Esophagus squamous epithelium (tissue), 4 donors: ENCODE data around the gene CCNI.

Source experiments
- POLR2A ChIP-seq, 4 donors: fragments of 450-650 bp; IDR thresholded peaks; one replicate each; pipeline ENCODE4 v1.6.1; 2017; ENCODE audit warnings: antibody characterized with exemption in 4 of 4, mild to moderate bottlenecking in 4 of 4, moderate library complexity in 3 of 4
- TF ChIP-seq, protein P1 (sequence below), 6 experiments: fragments of 450-650 bp in 4 of 6; fragments of 200-600 bp in 2 of 6; sonication (generic) in 2 of 6; IDR thresholded peaks; one replicate each; pipeline ENCODE4 v1.5.1; 2016 to 2019; ENCODE audit warnings: antibody characterized with exemption in 6 of 6, mild to moderate bottlenecking in 4 of 6, moderate library complexity in 4 of 6

DNA sequence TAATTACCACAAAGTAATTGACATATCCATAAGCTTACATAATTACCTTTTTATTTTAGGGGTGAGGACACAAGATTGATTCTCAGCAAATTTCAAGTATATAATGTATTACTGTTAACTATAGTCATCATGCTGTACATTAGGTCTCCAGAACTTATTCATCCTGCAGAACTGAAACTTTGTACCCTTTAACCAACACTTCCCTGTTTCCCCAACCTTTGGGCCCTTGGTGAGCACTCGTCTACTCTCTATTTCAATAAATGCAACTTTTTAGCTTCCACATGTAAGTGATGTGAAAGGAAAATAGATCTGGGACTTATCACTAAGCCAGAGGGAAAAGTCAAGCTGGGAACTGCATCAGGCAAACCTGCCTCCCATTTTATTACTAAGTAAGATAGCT is 47.6 kb upstream of the CCNI start:
- TF ChIP-seq, protein P1, sequence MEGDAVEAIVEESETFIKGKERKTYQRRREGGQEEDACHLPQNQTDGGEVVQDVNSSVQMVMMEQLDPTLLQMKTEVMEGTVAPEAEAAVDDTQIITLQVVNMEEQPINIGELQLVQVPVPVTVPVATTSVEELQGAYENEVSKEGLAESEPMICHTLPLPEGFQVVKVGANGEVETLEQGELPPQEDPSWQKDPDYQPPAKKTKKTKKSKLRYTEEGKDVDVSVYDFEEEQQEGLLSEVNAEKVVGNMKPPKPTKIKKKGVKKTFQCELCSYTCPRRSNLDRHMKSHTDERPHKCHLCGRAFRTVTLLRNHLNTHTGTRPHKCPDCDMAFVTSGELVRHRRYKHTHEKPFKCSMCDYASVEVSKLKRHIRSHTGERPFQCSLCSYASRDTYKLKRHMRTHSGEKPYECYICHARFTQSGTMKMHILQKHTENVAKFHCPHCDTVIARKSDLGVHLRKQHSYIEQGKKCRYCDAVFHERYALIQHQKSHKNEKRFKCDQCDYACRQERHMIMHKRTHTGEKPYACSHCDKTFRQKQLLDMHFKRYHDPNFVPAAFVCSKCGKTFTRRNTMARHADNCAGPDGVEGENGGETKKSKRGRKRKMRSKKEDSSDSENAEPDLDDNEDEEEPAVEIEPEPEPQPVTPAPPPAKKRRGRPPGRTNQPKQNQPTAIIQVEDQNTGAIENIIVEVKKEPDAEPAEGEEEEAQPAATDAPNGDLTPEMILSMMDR (IDR thresholded peaks at IDR 0.05): no peak
- no peak for TF ChIP-seq POLR2A (IDR thresholded peaks at IDR 0.05)
